Upper lobe of left lung (tissue), 4 donors: ENCODE measurements around the gene GRB10.

Experiments
- EP300 ChIP-seq, 4 donors: sonication (generic); formaldehyde crosslinking; IDR thresholded peaks; one replicate each; pipeline ENCODE4 v1.5.1; 2017; ENCODE audit warnings: antibody characterized with exemption in 4 of 4, control low read depth in 2 of 4
- POLR2AphosphoS5 ChIP-seq, 2 donors: sonication (generic); formaldehyde crosslinking; IDR thresholded peaks; one replicate each; pipeline ENCODE4 v1.5.1; 2017; ENCODE audit warnings: antibody characterized with exemption in 2 of 2

- TF ChIP-seq POLR2AphosphoS5 (IDR thresholded peaks at IDR 0.05) (no peak), EP300 (IDR thresholded peaks at IDR 0.05) (no peak)
These were observed 44.6 kb upstream of the GRB10 start for GRCh38 chr7:50827281-50827680.
